Measurements from ENCODE around the gene SIK3.

SIK3 gene

DNA sequence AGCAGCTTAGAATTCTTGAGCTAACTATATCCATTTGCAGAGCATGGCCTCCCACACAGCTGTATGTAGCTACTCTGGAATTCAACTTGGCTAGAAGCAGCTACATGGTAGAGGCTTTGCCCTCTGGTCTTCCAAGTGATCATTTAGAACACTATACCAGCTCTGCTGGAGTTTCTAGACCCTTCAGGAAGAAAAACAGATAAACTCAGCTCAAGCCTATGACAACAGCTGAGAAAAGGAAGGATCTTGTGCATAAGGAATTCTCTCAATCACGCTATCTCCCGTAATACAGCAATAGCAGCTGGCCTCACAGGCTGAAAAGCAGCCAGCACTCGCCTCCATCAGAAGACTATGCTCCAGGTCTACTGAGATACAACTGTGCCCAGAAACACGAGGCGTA is 210.2 kb downstream of the SIK3 start:
- no peak for DNase-seq

DNA sequence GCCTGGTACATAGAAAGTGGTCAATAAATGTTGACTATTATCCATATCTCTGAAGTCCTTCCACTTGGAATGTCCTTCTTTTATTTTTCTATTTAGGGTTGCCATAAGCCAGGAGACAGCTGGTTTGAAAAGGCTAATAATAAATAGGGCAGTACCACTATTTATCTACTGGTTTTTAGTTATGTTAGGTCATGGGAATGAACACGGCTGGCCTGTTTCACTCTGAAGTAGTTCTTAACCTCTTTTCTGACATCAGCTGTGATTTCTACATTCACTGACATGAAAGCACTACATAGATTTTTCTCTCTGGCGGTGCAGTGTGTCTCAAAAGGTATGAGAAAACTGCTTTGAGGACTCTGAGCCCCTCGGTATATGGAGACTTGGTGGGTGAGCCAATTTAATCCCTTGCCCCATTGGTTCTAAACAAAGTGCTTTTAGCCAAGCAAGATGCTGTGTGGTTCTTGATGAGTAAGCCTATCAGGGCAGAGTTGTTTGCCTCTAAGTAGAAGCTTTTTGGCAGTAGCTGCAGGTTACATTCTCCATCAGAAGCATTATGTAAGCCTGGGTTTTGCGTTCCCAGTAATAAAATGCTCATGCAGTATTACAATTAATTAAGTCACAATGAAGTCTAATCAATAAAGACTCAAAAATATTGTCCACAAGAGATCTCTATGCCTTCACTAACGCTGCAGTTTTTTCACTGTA is 212.1 kb downstream of the SIK3 start:
- no peak for DNase-seq

DNA sequence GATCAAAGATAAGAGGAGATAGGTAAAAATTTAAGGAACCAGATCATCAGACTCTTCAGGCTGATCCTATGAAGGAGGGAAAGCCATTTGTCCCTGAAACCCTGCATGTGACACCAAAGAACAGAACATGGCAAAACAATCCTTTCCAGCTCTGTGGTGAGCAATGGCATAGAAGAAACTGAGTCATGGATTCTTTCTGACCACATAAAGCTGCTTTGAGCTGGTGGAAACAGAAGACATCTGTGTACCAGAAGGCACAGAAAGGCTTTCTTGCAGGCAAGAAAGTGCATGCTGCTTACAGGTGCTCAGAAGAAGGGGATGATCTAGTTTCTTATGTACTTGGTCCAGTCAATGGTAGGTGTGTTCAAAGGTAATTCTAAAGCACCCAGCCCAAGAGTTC is 215.8 kb downstream of the SIK3 start:
- DNase-seq = no peak

DNA sequence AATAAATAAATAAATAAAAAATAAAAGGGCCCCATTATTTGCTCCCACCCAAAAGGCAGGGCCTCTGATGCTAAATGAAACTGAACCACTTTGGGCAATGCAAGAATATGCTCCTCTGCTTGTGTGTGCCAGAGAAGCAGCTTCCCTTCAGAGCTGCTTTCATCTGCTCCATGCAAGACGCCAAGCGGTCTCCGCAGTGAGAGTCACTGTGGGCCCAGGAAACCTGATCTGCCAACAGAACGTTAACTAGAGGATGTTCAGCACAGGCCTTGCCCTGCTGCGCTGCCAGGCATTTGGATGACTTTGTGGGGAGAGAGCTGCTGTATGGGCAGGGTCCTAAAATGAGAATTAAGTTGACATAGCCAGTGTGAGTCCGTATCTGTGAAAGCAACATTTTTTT is 217.1 kb downstream of the SIK3 start:
- no peak for DNase-seq

DNA sequence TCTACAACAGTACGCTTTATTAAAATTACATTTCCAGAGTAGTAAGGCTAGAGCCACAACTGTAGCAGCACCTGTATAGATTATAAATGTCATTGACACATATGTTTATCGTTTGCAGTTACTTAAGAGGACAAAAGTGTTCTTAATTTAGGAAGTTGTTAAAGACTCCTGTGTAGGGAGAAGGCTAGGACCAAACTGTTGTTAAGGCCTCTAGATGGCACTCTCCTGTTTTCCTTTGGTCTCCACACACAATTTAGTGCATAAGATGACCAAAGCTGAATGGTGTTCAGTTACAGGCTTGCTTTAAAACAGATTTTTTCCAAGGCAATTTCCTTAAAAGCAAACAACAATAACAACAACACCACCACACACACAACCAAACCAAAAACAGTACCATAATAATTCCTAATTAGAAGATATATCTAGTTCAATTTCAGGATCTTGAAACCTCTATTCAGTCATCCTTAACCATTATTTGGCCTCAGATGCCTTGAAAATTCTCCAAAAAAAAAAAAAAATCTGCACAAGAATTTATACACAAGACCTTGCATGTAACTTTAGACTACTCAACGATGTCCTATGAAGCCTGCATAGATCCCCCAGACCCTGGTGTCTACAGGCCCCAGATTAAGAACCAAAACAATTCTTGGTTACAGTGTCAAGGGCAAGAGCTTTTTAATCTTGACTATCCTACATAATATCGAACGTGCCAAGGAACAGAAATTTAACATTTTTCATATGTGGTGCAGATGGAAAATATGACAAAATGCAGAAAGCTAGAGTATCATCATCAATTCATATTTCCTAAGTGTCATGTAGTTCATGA is 218.2 kb downstream of the SIK3 start:
- DNase-seq = peak; percentile 84 to 87

DNA sequence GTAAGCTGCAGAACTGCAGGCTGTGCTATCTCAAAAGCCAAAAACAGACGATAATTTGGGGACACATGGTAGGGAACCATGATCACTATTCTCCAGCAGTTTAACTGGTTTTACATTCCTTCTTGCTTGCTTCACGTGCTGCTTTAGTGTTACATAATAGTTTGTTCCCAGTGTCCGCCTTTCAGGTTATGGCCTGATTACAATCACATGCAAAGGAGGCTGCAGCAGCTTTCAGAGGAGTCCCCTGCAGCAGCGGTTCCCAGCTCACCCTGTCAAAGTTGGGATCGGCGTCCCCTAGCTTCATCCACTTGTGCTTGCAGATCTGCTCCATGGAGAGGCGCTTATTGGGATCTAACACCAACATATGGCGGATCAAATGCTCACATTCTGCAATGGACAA is 221.6 kb downstream of the SIK3 start:
- no peak for DNase-seq

DNA sequence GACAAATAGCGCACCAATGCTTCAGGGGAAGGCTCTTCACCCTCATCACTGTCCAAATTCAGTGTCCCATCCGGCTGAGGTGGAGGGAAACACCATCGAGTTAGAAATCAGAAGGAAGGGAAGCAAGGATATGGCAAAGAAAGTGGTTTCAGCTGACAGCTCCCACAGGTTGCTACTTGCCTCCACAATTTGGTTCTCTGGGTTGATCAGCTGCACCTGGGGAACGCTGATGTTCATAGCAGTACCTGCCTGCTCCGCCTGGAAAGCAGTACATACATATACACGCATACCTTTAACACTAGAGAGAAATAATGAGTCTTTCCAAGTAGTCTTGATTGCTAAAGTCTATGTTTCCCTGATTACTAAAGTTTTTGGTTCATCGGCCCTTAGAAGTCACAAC is 223.0 kb downstream of the SIK3 start:
- DNase-seq = no peak

DNA sequence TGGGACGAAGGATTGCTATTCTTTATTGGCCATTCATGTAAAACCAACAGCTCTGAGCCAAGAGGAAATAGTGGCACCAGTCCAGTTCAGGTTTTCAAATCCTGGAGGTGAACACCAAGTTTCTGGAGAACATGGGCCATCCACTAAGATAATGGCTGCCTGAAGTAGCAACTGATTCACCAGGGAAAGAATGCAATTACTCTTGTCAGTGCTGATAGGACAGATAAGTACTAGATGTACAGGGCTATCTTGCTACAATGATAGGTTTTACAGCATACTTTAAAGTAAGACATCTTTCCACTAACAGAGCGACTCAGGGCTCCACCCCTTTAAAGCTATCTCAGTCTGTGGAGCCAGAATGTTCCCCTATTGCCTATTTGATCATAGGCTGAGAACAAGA is 224.0 kb downstream of the SIK3 start:
- DNase-seq = no peak

DNA sequence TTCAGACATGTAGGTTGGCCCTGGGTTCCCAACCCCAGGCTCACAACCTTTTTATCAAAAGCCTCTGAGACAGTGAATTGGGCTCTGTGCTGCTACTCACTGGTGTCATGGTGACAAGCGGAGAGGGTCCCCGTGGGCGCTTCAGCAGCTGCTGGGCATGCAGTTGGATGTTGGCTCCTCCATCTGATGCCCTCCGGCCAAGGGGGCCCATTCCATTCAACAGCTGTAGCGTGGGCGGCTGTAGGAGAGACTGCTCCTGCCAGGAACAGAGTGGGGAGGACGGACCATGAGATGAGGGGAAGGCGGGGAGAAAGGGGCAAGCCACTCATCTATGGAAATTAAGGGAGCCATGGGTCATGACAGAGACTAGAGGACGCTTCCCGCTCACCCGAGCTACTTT is 224.8 kb downstream of the SIK3 start:
- no peak for DNase-seq

DNA sequence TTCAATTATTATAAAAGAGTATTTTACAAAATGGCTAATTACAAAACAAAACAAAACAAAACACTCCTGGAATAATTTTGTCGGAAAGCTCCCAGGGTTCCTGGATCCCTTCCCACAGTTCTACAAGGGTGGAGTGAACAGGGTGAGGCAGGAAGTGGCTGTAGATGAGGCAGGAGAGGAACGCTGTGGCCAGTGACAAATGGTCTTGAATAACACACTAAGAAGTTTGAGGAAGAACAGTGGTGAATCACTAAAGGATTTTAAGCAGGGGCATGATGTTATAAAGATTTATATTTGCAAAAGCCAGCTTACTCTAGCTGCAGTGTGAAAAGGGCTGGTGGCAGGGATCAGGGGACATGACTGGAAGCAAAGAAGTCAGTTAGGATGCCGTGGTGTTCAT is 227.0 kb downstream of the SIK3 start:
- DNase-seq = no peak

DNA sequence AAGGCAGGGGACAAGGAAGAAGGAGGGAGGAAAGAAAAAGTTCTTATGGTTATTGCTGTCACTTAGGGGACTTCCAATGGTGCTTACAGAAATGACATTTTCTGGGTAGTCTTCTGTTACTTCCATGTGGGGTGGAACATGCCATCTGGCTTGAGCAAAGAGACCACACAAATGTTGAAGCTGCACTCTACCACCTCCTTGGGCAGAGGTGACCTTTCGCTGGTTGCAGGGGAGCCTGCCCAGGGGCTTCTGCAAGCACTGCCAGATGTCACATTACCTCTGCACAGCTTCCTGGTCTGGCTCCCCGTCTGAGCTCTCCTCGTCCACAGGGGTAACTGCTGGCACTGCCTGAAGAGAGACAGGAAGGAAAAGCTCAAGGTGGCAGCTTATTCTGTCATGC is 228.2 kb downstream of the SIK3 start:
- no peak for DNase-seq

DNA sequence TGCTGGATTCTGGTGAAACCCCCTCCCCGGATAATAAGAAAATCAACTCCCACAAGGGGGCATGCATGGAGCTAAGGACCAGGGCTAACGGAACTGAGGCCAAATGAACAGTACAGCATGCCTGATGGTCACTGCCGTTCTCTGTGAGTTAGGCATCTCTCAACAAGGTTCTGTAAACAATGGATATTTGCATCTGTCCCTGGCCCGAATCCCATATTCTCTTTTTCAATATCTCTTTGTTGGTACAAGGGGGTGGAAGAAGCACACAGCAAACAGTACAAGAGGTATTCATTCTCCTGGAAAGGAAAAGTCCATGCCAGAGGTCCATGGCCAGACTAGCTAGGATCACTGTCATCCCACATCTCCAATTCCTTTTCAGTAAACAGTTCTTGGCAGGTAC is 228.6 kb downstream of the SIK3 start:
- no peak for DNase-seq

DNA sequence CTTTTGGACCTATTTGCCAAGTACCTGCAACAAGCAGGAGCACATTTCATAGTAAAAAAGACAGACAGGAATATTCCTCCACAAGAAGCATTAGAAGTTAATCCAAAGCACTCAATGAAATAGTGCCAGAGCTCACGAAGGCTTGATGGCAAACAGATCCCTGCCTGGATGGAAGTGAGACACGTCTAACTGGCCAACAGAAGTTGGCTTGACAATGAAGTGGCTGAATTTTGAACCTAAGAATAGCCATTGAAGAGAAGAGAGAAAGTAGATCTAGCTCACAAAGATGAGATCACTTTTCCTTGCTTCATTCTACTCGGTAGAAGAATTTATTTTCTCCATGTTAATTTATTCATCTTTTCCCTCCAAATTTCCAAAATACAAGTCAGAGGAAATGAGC is 230.2 kb downstream of the SIK3 start:
- DNase-seq = no peak

DNA sequence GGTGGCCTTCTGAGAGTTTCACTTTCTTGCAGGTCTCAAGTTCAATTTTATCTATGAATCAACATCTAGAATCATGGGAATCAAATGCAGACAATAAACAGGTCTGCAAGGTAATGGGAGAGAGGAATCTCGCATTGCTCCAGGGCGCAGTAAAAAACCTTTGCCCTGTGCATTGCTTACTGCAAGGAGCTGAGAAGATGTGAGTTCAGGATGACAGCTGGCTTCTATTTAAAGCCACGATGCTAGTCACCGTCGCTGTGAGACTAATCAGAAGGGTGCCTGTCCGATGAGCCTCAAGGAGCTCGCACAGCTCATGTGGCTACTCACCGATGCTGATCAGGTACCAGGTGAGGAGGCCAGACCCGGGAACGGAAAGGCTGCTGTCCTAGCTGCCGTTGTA is 230.6 kb downstream of the SIK3 start:
- no peak for DNase-seq

DNA sequence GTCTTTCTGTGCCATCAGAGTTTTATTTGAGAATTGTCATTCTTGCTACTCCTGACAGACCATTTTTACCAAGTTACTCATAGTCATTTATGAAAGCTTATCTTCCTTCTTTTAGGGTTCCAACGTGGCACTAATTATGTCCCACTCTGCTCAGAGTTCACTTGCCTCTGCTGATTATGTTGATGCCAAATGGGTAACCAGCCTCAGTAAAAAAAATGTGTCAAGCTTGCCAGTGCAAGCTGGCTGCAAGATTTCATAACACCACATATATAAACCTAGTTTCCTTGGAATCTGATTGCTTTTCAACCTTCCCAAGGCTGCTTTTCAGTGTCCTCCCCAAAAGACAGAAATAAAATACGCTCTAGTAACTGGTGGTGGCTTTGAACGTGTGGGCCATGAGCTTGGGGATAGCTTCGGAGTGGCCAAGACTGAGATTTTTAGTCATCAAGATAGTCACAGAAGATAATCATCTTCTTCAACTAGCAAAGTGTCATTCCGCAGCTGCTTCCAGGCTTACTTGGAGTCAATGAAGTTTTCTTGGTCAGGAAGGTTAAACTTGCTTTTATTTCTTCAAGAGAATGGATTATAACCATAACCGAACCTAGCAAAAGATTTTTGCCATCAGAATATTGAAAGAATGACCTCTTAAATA is 231.3 kb downstream of the SIK3 start:
- no peak for DNase-seq

DNA sequence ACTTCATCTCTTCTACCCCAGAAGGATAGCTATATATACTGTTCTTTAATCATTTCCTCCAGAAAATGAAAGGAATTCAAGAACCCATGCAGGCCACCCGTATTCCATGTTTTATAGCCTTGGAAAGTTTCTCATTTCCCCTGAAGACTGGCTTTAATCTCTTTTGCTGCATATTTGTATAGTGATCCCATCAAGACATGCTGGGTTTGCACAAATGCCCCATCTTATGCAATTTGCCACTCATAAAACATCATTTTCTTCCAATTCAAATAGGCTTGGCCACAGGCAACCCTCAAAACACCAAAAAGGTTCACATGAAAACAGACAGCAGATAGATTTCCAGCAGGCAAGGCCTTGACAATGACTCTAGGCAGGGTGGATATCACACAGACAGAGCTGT is 232.5 kb downstream of the SIK3 start:
- no peak for DNase-seq

DNA sequence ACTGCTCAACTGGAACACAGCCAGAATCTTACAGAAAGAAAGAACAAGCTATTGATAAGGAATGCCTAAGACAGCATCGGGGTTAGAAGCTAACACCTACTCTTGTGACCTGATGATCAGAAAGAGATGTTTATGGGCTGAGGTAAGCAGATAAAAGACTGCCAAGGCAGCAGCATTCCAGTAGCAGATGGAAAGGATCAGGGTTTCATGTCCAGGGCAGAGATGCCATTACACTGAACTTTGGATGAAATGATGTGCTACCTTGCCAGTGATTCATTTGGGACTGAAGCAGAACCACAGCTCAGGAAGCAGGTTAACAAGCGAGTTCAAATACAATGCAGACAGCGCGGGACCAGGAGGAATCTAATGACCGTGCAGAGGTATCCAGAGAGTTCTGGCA is 233.7 kb downstream of the SIK3 start:
- DNase-seq = no peak

DNA sequence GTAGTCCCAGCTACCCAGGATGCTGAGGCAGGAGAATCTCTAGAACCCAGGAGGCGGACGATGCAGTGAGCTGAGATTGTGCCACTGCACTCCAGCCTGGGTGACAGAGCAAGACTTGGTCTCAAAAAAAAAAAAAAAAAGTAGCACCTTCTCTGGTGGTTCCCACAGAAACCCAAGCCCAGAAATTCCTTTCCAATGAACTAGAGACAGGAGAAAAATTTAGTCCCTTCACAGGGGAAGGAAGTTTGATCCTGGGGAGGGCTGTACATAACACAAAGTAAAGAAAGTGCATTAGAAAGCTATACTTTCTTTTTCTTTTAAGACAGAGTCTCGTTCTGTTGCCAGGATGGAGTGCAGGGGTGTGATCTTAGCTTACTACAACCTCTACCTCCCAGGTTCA is 235.3 kb downstream of the SIK3 start:
- no peak for DNase-seq

DNA sequence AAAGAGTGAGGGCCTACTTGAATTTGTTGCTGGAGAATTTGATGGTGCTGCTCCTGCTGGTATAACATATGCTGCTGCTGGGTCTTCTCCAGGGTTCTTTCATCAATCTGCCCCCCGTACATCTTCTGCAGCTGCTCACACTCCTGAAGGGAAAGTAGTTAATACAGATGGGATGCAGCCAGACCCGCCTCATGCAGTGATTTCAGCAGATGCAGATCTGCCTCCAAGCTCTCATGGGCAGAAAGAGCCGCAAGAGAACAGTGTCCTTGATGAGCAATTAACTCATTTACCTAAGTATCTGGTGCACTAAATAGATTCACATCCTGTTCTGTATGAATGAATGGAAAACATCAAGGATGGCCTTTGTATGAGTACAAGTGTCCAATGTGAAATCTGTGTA is 236.0 kb downstream of the SIK3 start:
- no peak for DNase-seq

DNA sequence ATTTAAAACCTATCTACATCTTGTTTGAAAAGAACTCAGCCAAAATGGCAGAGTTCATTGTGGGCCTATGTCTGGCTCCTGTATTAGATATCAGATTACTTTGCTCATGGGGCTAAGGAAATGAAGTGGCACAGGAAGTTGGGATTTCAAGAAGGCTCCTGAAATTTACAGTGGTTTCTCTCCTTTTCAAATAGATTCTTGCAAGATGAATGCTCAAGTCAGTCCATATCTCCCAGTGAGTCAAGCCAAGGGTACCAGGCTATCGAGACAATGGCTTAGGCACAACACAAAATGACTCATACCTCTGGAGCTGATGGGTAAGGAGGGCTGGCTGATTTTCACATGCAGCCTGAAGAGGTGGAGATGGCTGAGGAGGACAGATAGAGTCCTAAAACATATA is 236.7 kb downstream of the SIK3 start:
- DNase-seq = no peak

DNA sequence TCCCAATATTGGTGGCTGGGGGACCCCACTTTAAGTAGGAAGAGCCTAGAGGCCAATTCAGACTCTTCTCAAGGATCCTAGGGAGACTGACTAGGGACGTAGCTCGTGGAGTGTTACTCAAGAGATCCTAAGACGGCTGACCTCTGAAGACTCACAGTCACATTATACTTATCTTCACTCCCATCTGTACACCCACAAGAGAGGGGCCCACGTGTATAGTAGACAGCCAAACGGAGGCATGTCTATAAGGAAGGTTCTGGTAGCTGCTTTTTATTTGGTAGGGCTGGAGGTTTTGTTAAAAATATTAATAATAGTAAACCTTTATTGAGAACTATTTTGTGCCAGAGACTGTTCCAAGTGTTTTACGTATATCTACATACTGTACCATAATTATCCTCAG is 237.9 kb downstream of the SIK3 start:
- no peak for DNase-seq

DNA sequence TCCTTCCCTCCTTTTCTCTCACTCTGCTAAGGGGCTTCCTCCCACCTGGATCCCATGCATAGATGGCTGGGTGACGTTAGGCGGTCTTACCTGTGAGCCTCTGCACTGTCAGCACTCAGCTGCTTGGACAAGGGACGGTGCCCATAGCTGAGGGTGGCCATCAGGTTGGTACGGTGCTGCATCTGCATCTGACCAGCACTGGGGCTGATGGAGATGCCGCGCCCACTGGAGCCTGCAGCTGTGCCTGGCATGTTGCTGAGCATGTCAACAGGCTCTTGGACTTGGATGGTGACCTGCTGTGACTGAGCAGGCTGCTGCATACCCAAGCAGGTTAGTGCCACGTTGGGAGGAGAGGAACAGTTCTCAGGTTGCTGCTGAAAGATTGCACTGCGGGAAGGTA is 239.1 kb downstream of the SIK3 start:
- DNase-seq = no peak

DNA sequence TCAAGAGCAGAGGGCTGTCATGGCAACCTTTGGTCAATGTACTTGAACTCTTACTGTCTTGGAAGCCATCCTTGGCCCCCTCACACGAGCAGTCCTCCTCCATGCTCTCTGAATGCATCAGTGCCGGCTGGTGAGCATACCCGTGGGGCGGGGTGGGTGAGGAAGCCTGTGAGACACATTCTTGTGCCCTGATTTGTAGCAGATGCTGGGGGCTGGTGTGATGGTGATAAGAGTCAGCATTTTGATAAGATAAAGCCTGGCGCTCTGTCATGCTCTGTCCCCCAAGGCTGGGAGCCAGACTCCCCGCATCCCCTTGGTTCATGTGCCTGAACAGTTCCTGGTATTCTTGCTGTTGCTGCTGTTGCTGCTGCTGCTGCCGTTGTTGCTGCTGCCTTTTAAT is 240.3 kb downstream of the SIK3 start:
- DNase-seq = no peak

DNA sequence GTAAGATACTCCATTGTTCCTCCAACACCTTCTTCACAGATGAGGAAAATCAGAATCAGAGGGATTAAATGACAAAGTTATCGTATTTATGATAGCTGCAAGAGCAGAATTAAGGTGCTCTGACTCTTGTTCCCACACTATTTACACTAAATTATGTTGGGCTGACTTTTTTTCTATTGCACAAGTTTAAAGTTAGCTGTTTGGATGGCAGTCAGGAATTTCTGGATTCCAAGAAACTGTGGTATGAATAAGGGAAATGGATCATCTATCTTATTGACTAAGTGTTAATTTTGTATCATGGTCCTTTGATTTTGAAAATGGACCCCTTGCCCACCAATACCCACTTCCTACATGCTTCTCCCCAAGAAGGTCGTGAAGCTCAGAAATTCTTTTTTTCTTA is 240.9 kb downstream of the SIK3 start:
- DNase-seq = no peak

Measured in AML-193 (cell line).